Activated naive CD8-positive, alpha-beta T cell (primary cell): Measurements from ENCODE around the gene GTF3C5.
"Not testable (repeated sequence)": the region's sequence is repeated elsewhere in the genome, so short reads cannot be mapped to it uniquely, and the experiment has no call there.

Experiments used
- H3K27ac Mint-ChIP-seq: one replicate; pipeline ENCODE4 v1.8.0; 2021; ENCODE audit warnings: mixed read lengths
- H3K27me3 Mint-ChIP-seq: one replicate; pipeline ENCODE4 v1.8.0; 2021; ENCODE audit warnings: mixed read lengths
- H3K36me3 Mint-ChIP-seq: one replicate; pipeline ENCODE4 v1.8.0; 2021; ENCODE audit warnings: mixed read lengths
- H3K4me1 Mint-ChIP-seq: one replicate; pipeline ENCODE4 v1.8.0; 2021; ENCODE audit warnings: low read depth, mixed read lengths
- H3K4me3 Mint-ChIP-seq: one replicate; pipeline ENCODE4 v1.8.0; 2021; ENCODE audit warnings: mild to moderate bottlenecking, mixed read lengths
- H3K9me3 Mint-ChIP-seq: one replicate; pipeline ENCODE4 v1.8.0; 2021; ENCODE audit warnings: low read depth, mixed read lengths

The GTF3C5 gene

DNA sequence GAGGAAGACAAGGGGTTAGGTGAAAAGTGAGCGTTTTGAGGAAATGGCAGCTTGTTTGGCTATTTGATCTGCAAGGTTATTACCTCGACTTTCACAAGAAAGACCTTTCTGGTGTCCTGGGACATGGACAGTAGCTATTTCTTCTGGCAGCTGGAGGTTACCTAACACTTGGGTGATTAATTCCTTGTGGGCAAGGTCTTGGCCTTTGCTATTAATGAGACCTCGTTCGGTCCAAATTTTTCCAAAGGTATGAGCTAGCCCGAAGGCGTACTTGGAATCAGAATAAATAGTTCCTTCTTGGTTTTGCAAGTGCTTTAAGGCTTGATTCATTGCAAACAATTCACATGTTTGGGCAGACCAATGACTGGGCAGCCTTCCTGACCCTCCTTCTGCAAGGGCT is 4.9 kb downstream of the GTF3C5 start:
- H3K4me3 Mint-ChIP-seq = no peak overlapping the region
- H3K4me1 Mint-ChIP-seq = peaks cover 44% of the 10 kb centered on the region

DNA sequence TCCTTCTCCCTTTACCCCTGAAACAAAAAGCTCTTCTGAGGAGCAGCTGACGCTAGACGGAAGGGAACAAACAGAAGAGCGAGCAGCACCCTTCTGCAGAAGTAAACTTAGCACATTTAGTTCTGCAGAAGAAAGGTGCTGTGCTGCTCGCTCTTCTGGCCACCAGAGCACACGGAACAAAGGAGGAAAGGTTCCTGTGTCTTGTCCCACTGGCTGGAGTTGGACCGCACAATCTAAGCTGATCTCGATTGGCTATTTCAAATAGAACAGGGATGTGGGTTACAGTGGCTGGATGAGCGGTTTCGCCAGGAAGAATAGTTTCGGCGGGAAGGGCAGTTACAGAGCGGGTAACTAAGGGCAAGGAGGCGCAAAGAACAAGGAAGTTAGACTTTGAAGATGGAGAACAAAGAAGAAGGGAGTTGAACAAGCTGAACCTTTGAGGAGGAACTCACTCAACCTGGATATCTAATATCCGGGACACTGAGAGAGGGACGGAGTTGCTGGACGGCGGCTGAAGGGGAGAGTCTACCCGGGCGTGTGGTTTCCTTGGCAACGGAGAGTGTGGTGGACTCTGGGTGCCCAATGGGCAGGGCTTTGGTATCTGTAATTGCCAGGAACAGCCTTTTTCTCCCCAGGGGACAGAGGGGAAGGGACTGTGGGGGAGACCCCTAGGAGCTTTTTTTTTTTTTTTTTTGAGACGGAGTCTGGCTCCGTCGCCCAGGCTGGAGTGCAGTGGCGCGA is 7.1 kb downstream of the GTF3C5 start:
- peaks cover 27% of the 10 kb centered on the region for H3K4me1 Mint-ChIP-seq
- no peak overlapping the region for H3K27ac Mint-ChIP-seq
- H3K9me3 Mint-ChIP-seq = no peaks in the 10 kb centered on the region
- H3K36me3 Mint-ChIP-seq = peaks cover 2% of the 10 kb centered on the region
- H3K4me3 Mint-ChIP-seq = no peak overlapping the region
- H3K27me3 Mint-ChIP-seq = no peaks in the 10 kb centered on the region

More for the DNA sequence above, 4.9 kb downstream of the GTF3C5 start:
- H3K9me3 Mint-ChIP-seq = no peaks in the 10 kb centered on the region
- H3K27ac Mint-ChIP-seq = no peak overlapping the region
- H3K36me3 Mint-ChIP-seq = no peaks in the 10 kb centered on the region
- H3K27me3 Mint-ChIP-seq = no peaks in the 10 kb centered on the region

DNA sequence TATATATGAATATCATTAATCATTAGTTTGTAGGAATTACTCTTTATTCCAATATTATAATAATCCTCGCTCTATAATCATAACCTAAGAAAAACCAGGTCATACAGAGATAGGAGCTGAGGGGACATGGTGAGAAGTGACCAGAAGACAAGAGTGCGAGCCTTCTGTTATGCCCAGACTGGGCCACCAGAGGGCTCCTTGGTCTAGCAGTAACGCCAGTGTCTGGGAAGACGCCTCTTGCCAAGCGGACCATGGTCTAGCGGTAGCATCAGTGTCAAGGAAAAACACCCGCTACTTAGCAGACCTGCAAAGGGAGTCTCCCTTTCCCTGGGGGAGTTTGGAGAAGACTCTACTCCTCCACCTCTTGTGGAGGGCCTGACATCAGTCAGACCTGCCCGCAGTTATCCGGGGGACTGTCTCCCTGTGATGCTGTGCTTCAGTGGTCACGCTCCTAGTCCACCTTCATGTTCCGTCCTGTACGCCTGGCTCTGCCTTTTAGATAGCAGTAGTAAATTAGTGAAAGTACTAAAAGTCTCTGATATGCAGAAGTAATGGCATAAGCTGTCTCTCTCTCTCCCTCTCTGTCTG is 10.2 kb downstream of the GTF3C5 start:
- H3K36me3 Mint-ChIP-seq, H3K4me3 Mint-ChIP-seq: not testable (repeated sequence)

DNA sequence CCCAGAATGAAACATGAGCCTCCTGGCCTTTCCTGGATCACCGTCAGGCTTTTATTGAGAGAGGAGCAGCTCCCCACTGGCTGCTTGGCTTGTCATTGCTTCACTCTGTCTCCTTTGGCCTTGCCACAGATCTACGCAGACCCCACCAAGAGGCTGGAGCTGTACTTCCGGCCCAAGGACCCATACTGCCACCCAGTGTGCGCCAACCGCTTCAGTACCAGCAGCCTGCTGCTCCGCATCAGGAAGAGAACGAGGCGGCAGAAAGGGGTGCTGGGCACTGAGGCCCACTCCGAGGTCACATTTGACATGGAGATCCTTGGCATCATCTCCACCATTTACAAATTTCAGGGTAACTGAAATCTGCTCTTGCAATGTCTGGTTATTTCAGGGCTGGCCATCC is 11.2 kb downstream of the GTF3C5 start:
- Mint-ChIP-seq H3K36me3 (peaks cover 2% of the 10 kb centered on the region), H3K27me3 (no peaks in the 10 kb centered on the region), H3K4me1 (peaks cover 14% of the 10 kb centered on the region), H3K4me3 (no peak overlapping the region), H3K27ac (no peak overlapping the region), H3K9me3 (no peaks in the 10 kb centered on the region)

More for the DNA sequence above, 10.2 kb downstream of the GTF3C5 start:
- H3K4me1 Mint-ChIP-seq = peaks cover 14% of the 10 kb centered on the region
- not testable (repeated sequence) for H3K9me3 Mint-ChIP-seq, H3K27me3 Mint-ChIP-seq, H3K27ac Mint-ChIP-seq

DNA sequence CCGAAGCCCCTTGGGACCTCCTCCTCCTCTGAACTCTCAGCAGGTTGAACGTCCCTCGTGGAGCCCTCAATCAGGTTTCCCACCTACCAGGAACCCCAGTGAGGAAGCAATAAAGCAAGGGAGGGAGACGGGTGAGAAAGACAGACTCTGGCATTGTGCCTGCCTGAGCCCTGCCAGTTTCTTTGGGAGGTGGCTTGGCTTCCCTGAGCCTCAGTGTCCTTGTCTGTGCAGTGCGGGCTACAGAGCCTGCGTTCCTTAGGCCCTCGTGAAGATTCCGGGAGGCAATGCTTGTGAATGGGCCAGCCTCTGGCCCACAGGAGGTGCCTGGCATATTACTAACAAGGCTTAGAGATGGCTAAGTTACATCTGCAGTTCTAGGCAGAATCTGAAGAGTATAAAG is 11.9 kb downstream of the GTF3C5 start:
- no peak overlapping the region for H3K4me3 Mint-ChIP-seq
- H3K36me3 Mint-ChIP-seq = peaks cover 2% of the 10 kb centered on the region
- H3K4me1 Mint-ChIP-seq = peaks cover 13% of the 10 kb centered on the region
- H3K27me3 Mint-ChIP-seq = no peaks in the 10 kb centered on the region
- H3K9me3 Mint-ChIP-seq = no peaks in the 10 kb centered on the region
- H3K27ac Mint-ChIP-seq = no peak overlapping the region

DNA sequence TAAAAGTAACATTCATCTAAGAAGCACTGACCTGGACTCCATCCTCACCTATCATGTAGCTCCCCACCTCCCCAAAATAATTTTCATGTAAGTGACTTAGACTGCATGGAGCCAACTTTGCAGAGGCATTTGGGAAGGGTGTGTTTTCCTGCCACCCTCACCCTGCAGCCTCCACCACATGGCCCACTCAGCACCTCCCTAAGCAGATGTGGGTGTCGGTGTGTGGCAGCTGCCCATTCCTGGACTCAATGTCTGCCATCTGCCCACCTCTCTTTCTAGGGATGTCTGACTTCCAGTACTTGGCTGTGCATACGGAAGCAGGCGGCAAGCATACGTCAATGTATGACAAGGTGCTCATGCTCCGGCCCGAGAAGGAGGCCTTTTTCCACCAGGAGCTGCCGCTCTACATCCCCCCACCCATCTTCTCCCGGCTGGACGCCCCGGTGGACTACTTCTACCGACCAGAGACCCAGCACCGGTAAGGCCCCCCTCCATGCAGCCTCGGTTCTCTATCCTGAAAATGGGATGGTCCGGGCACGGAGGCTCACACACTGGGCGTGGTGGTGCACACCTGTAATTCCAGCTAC is 12.7 kb downstream of the GTF3C5 start:
- peaks cover 7% of the 10 kb centered on the region for H3K4me1 Mint-ChIP-seq
- no peak overlapping the region for H3K4me3 Mint-ChIP-seq
- no peak overlapping the region for H3K27ac Mint-ChIP-seq
- peaks cover 2% of the 10 kb centered on the region for H3K36me3 Mint-ChIP-seq
- no peaks in the 10 kb centered on the region for H3K27me3 Mint-ChIP-seq
- H3K9me3 Mint-ChIP-seq = no peaks in the 10 kb centered on the region

DNA sequence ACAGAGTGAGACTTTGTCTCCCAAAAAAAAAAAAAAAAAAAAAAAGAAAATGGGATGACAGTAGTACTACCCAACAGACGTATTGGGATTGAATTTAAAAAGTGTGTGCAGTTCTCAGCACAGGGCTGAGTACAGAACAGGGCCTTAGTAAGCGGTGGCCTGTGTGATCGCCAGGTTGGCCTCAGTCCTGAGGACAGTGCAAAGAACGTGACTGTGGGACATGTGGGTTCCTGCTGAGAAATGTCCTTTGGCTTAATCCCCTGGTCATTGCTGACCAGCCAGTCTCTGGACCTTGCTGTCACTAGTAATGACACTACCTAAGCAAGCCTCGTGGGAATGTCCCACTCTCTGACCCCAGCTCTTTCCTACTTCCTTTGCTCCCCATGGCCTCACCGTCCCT is 13.3 kb downstream of the GTF3C5 start:
- Mint-ChIP-seq H3K27ac (no peak overlapping the region), H3K4me3 (no peak overlapping the region), H3K27me3 (no peaks in the 10 kb centered on the region), H3K4me1 (peaks cover 7% of the 10 kb centered on the region), H3K9me3 (no peaks in the 10 kb centered on the region), H3K36me3 (peaks cover 2% of the 10 kb centered on the region)

DNA sequence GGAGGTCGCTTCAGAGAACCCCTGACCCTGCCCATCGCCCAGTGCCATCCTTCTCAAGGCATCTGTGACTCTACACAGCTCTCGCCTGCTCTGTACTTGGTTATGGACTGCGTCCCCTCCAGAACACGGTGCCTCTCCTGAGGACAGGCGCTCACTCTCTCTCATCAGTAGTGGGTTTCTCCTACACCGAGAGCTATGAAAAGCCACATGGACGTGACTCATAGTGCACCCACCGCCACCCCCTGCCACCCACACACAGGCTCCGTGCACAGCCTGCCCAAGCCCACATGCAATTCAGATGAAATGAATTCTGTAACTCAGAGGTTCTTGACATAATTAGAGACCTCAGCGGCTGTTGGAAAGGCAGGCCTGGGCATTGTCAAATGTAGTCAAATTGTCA is 13.9 kb downstream of the GTF3C5 start:
- peaks cover 2% of the 10 kb centered on the region for H3K36me3 Mint-ChIP-seq
- H3K27ac Mint-ChIP-seq = no peak overlapping the region
- no peaks in the 10 kb centered on the region for H3K27me3 Mint-ChIP-seq
- H3K4me1 Mint-ChIP-seq = peaks cover 7% of the 10 kb centered on the region
- no peaks in the 10 kb centered on the region for H3K9me3 Mint-ChIP-seq
- H3K4me3 Mint-ChIP-seq = no peak overlapping the region

DNA sequence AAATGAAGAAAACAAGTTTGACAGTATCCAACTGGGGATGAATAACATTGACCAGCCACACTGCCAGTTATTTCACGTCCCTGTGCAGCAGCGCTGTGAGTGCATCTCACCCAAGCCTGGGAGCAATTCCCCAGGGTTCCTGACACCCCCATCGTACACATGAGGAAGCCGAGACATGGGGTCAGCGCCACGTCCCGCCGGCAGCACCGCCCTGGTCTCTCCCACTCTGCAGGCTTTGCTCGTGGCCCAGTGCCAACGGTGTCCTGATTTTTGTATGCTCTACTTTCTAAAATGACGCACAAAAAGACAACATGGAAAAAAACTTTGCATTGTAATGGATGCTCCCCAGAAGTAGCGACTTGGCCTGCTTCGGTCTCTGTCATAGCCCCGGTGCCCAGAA is 14.3 kb downstream of the GTF3C5 start:
- H3K4me1 Mint-ChIP-seq = peaks cover 7% of the 10 kb centered on the region
- no peaks in the 10 kb centered on the region for H3K27me3 Mint-ChIP-seq
- H3K9me3 Mint-ChIP-seq = no peaks in the 10 kb centered on the region
- H3K36me3 Mint-ChIP-seq = peaks cover 5% of the 10 kb centered on the region
- no peak overlapping the region for H3K27ac Mint-ChIP-seq
- H3K4me3 Mint-ChIP-seq = no peak overlapping the region

DNA sequence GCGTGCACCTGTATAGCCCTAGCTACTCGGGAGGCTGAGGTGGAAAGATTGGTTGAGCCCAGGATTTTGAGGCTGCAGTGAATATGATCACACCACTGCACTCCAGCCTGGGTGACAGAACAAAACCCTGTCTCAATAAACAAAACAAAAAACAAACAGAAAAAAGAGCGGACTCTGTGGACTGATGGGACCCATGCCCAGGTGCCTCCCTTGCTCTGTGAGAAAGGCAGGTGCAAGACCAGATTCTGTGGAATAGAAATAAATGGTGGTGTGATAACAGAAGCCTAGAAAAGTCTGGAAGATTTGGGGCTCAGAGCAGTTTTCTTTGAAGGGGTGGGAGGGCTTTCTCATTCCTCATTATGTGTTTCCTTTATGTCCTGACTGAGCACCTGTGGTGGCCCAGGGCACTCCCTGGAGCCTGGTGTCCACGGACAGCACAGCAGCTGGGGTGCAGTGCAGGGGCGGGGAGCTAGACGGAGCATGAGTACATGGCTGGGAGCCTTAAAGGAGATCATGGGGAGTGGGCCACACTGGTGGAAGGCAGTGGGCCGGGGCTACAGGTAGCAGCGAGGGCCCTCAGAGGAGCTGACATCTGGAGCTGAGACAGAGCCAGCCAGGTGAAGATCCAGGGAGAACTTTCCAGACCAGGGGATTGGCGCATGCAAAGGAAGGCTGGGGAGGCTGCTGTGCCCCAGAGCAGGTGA is 15.6 kb downstream of the GTF3C5 start:
- H3K27me3 Mint-ChIP-seq = no peaks in the 10 kb centered on the region
- no peak overlapping the region for H3K4me3 Mint-ChIP-seq
- H3K36me3 Mint-ChIP-seq = peaks cover 5% of the 10 kb centered on the region
- no peaks in the 10 kb centered on the region for H3K9me3 Mint-ChIP-seq
- peaks cover 5% of the 10 kb centered on the region for H3K4me1 Mint-ChIP-seq
- no peak overlapping the region for H3K27ac Mint-ChIP-seq

DNA sequence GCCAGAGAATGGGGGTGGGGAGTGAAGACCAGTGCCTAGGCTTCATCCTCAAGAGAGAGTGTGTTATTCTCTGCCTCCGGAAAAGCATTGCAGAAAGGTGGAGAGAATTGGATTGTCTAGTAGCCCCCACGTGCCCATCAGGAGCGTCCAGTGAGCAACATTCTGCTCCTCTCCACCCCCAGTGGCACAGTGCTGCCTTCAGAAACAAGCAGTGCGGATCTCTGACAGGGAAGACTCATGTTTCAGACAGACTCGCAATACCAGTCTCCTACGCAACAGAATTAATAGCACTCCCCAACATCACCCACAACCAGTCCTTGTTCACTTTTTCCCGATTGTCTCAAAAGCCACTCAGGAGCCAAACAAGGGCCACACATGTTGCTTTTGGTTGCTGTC is 16.1 kb downstream of the GTF3C5 start:
- no peak overlapping the region for H3K4me3 Mint-ChIP-seq
- H3K4me1 Mint-ChIP-seq = peaks cover 5% of the 10 kb centered on the region
- no peaks in the 10 kb centered on the region for H3K27me3 Mint-ChIP-seq
- H3K36me3 Mint-ChIP-seq = peaks cover 5% of the 10 kb centered on the region
- no peaks in the 10 kb centered on the region for H3K9me3 Mint-ChIP-seq
- H3K27ac Mint-ChIP-seq = no peak overlapping the region

DNA sequence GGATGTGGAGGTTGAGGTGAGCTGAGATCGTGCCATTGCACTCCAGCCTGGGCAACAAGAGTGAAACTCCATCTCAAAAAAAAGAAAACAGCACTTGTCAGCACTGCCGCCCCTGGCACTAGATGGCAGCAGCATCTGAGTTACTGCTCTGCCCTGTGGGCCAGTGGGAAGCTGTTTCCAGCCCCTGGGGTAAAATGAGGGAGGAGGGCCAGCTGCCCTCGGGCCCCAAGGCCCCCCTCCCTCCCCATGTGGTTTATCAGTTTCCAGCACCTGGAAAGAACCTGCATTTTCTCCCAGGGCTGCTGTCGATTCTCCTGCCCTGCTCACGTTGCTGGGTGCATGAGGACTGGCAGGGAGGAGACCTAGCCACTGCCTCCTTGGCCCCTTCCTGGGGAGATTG is 17.8 kb downstream of the GTF3C5 start:
- Mint-ChIP-seq H3K4me1 (peaks cover 5% of the 10 kb centered on the region), H3K36me3 (peaks cover 3% of the 10 kb centered on the region), H3K4me3 (no peak overlapping the region)

DNA sequence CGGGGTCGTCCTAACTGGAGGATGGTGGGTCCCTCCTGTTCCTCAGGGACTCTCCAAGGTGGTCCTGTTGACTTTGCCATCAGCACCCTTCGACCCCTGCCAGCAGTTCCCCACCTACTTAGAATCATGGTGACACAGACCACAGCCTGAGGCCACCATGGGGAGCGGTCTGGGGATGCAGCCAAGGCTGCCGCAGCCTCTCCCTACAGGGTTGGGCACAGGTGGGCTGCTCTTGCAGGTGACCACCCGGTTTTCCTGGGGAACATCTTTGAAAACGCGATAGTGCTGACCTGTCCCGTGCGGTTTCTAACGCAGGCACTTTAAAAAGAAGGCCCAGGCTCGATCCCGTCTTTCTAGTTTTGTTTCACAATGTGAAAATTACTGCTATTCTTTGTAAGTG is 18.2 kb downstream of the GTF3C5 start:
- H3K9me3 Mint-ChIP-seq = no peaks in the 10 kb centered on the region
- H3K36me3 Mint-ChIP-seq = peaks cover 3% of the 10 kb centered on the region

More for the DNA sequence above, 17.8 kb downstream of the GTF3C5 start:
- Mint-ChIP-seq H3K27ac (no peak overlapping the region), H3K27me3 (no peaks in the 10 kb centered on the region), H3K9me3 (no peaks in the 10 kb centered on the region)

DNA sequence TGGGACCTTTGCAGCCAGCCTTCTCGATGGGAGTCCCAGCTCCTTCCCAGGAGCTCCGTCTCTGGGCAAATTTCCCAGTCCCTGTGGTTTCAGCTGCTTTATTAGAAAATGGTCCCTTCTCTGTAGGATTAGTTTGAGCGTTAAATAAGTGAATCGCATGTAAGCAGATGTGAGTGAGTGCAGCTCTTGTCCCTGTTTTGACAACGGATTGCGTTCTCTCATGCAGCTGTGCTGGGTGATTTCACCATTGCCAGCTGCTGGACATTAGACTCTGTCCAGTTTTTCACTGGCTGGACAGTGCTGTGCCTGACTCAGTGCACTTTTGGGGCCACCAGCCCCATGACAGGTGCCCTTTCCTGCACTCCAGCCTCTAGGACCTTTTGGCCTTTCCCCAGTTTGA is 19.3 kb downstream of the GTF3C5 start:
- H3K4me3 Mint-ChIP-seq = no peak overlapping the region
- no peaks in the 10 kb centered on the region for H3K9me3 Mint-ChIP-seq
- H3K4me1 Mint-ChIP-seq = no peaks in the 10 kb centered on the region
- H3K36me3 Mint-ChIP-seq = peaks cover 3% of the 10 kb centered on the region
- H3K27ac Mint-ChIP-seq = no peak overlapping the region
- no peaks in the 10 kb centered on the region for H3K27me3 Mint-ChIP-seq

More for the DNA sequence above, 18.2 kb downstream of the GTF3C5 start:
- no peaks in the 10 kb centered on the region for H3K27me3 Mint-ChIP-seq
- no peak overlapping the region for H3K4me3 Mint-ChIP-seq
- H3K4me1 Mint-ChIP-seq = peaks cover 5% of the 10 kb centered on the region
- H3K27ac Mint-ChIP-seq = no peak overlapping the region

DNA sequence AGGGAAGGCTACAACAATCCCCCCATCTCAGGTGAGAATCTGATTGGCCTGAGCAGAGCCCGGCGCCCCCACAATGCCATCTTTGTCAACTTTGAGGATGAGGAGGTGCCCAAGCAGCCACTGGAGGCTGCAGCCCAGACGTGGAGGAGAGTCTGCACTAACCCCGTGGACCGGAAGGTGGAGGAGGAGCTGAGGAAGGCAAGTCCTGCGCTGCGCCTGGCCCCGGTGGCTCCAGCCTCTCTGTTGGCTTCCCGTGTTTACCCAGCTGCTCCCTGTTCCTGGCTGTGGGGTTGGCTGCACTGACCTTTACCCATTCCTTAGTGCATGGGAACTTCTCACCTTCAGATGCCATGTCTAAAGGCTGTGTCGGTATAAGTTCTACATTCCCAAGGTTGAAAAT is 20.0 kb downstream of the GTF3C5 start:
- no peak overlapping the region for H3K4me3 Mint-ChIP-seq
- H3K4me1 Mint-ChIP-seq = no peaks in the 10 kb centered on the region
- H3K9me3 Mint-ChIP-seq = no peaks in the 10 kb centered on the region
- H3K36me3 Mint-ChIP-seq = peaks cover 3% of the 10 kb centered on the region
- no peaks in the 10 kb centered on the region for H3K27me3 Mint-ChIP-seq
- no peak overlapping the region for H3K27ac Mint-ChIP-seq
